ENCODE results near the gene NALCN. TPM values are rescaled to one million over a fixed set of nuclear protein-coding genes. Genes with fewer than 3 reads are reported as not detected.

Gene NALCN
- total and polyA plus RNA-seq, 2 of the 8 experiments (the other 6 are each of a cell fraction or from before 2014, with no cell fraction given): 0.26 to 0.54 TPM

DNA sequence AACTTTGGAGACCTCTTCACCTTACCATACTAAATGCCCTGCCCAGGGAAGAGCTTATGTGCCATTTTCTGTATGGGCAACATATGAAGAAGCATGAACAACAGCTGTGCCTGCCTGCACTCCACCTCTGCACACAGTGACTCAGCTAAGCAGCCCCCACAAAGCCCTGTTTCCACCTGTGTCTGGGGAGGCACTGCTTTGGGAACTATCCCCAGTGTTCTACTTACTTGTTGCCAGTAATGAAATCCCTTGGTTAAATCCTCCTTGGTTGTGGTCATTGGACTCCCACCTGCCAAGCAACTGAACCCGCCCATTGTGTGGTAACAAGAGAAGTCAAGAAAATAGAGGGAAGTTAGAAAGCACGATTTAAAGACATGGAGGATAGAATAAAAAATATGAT lies 84.6 kb downstream of the NALCN start (continued):
- TF ChIP-seq RNF2 (IDR thresholded peaks at IDR 0.05; ENCODE audit: borderline replicate concordance, low read depth, low read length, missing control alignments, poor library complexity, severe bottlenecking) (no peak), CTBP2 (IDR thresholded peaks at IDR 0.05; ENCODE audit: borderline replicate concordance, insufficient read depth, insufficient read length, low read length) (no peak), KDM4A (IDR thresholded peaks at IDR 0.05; ENCODE audit: low read depth, low read length, severe bottlenecking) (no peak), FOSL1 (IDR thresholded peaks at IDR 0.05; ENCODE audit: insufficient read depth, low read depth, low read length) (no peak)

Measured in H1 (cell line).